K562 (cell line): ENCODE results near the gene SRRD. TPM values are rescaled to one million over a fixed set of nuclear protein-coding genes. Genes with fewer than 3 reads are reported as not detected.

Source experiments
- CREB3L1 ChIP-seq: fragments of 450-650 bp; IDR thresholded peaks from 2 replicates; pipeline ENCODE4 v1.6.1; 2014; ENCODE audit warnings: low read depth, mild to moderate bottlenecking, moderate library complexity, borderline replicate concordance
- CTCFL ChIP-seq: IDR thresholded peaks from 2 replicates; pipeline ENCODE4 v1.6.1; 2011; ENCODE audit warnings: borderline replicate concordance, low read depth, mild to moderate bottlenecking, moderate library complexity, low read length; ENCODE audit not compliant: insufficient read depth, poor library complexity, severe bottlenecking
- ELF1 ChIP-seq: fragments of 200-800 bp; sonication (Bioruptor generic); IDR thresholded peaks from 2 replicates; pipeline ENCODE4 v1.6.1; 2016; ENCODE audit warnings: missing genetic modification characterization, missing compliant biosample characterization
- FOXM1 ChIP-seq, 2 experiments: fragments of 450-650 bp in 1 of 2; sonication (generic) in 1 of 2; formaldehyde crosslinking in 1 of 2; IDR thresholded peaks; 2 replicates each; pipeline versions ENCODE4 v1.6.1 to v1.9.0; 2017 to 2022; ENCODE audit warnings: low read depth in 2 of 2, mild to moderate bottlenecking in 2 of 2, missing genetic modification reagents in 1 of 2, moderate library complexity in 1 of 2
- HOMEZ ChIP-seq: fragments of 250-450 bp; sonication (Bioruptor Pico); IDR thresholded peaks from 2 replicates; pipeline ENCODE4 v1.4.0; 2020; ENCODE audit warnings: mild to moderate bottlenecking, moderate library complexity
- KDM1A ChIP-seq, 2 experiments: fragments of 450-650 bp; IDR thresholded peaks; 2 replicates each; pipeline ENCODE4 v1.6.1; 2016; ENCODE audit warnings: mild to moderate bottlenecking in 2 of 2
- NFYB ChIP-seq: IDR thresholded peaks from 2 replicates; pipeline ENCODE4 v1.6.1; 2011; ENCODE audit warnings: mild to moderate bottlenecking, moderate library complexity; ENCODE audit not compliant: insufficient read length; ENCODE audit errors: extremely low read depth
- POLR2AphosphoS5 ChIP-seq: IDR thresholded peaks from 2 replicates; pipeline ENCODE4 v1.6.1; 2011; ENCODE audit warnings: mild to moderate bottlenecking, low read depth, low read length, moderate library complexity; ENCODE audit not compliant: control insufficient read depth, insufficient read depth
- RBM14 ChIP-seq: fragments of 200-400 bp; formaldehyde crosslinking; IDR thresholded peaks from 2 replicates; pipeline ENCODE4 v1.6.1; 2018; ENCODE audit warnings: low read depth, mild to moderate bottlenecking, low read length, moderate library complexity, borderline replicate concordance; ENCODE audit not compliant: insufficient read depth
- RNF2 ChIP-seq: sonication (generic); IDR thresholded peaks from 2 replicates; pipeline ENCODE4 v1.6.1; 2016
- TAF1 ChIP-seq: IDR thresholded peaks from 2 replicates; pipeline ENCODE4 v1.6.1; 2011; ENCODE audit warnings: mild to moderate bottlenecking, low read length, moderate library complexity; ENCODE audit not compliant: insufficient read depth, control insufficient read depth, severe bottlenecking; ENCODE audit errors: extremely low read depth
- TAF15 ChIP-seq: fragments of 200-400 bp; formaldehyde crosslinking; IDR thresholded peaks from 2 replicates; pipeline ENCODE4 v1.6.1; 2017; ENCODE audit warnings: mild to moderate bottlenecking, low read depth, low read length, moderate library complexity
- TFAP4 ChIP-seq: sonication (generic); formaldehyde crosslinking; IDR thresholded peaks from 2 replicates; pipeline ENCODE4 v1.8.0; 2022; ENCODE audit warnings: missing genetic modification reagents, mild to moderate bottlenecking, moderate library complexity, borderline replicate concordance
- ZMIZ1 ChIP-seq, 2 experiments: fragments of 150-350 bp in 1 of 2; IDR thresholded peaks; 2 replicates each; pipeline ENCODE4 v1.6.1; 2012 to 2016; ENCODE audit warnings: low read depth in 2 of 2, low read length in 2 of 2, mild to moderate bottlenecking in 1 of 2, moderate library complexity in 1 of 2
- ZNF699 ChIP-seq: fragments of 250-450 bp; sonication (Bioruptor Pico); IDR thresholded peaks from 2 replicates; pipeline ENCODE4 v1.8.0; 2021; ENCODE audit warnings: mild to moderate bottlenecking, moderate library complexity; ENCODE audit not compliant: insufficient replicate concordance
- polyA plus RNA-seq, 8 experiments: library from polyadenylated mRNA; depleted of rRNA in 4 of 8; stranded (reverse) in 5 of 8; unstranded in 3 of 8; fragments of >200 nt; fragmentation: Nextera tagmentation in 2 of 8; fragmentation: Illumina TruSeq in 1 of 8; extraction: Ambion mirVana in 2 of 8; extraction: Trizol in 1 of 8; gene quantifications; 2 replicates each; pipeline versions ENCODE4 v1.2.1 to v1.2.3, GENCODE V29; 2011 to 2014; ENCODE audit warnings: inconsistent platforms in 1 of 8, missing spikeins in 1 of 8
- total RNA-seq, 7 experiments: library from RNA; depleted of rRNA in 6 of 7; stranded (reverse); fragments of >200 nt in 6 of 7; fragmentation: Illumina TruSeq in 2 of 7; extraction: Trizol in 2 of 7; gene quantifications; 2 replicates each; pipeline versions ENCODE4 v1.2.1 to v1.2.3, GENCODE V29; 2011 to 2021; ENCODE audit warnings: low replicate concordance in 1 of 7

Gene SRRD
- total and polyA plus RNA-seq, 9 of the 15 experiments (the other 6 are each of a cell fraction or from before 2014, with no cell fraction given) = 4.9 to 59.4 (median 34.4) TPM

GRCh38 chr22:26512149-26512793, 28.6 kb downstream of the SRRD start, which contains the start of gene TFIP11 (continued):
- TF ChIP-seq TFAP4 (peak; percentile 93), TAF1 (peak; percentile 49), ZMIZ1 (IDR thresholded peaks at IDR 0.05; ENCODE audit: low read depth in 2 of 2, low read length in 2 of 2) (peak in 1 of 2 experiments; percentile 64; a peak in 1 of 4 replicates), HOMEZ (CRISPR knock-in tag) (no peak), ZNF699 (no peak), POLR2AphosphoS5 (0 out of 2 replicates have a peak, but pooled peaks have one; percentile 24), ELF1 (tag) (peak; percentile 65), CREB3L1 (peak; percentile 37; the same call in 1 of the 2 replicates), RNF2 (0 out of 2 replicates have a peak, but pooled peaks have one; percentile 21), TAF15 (no peak), RBM14 (no peak), CTCFL (peak; percentile 30), KDM1A (IDR thresholded peaks at IDR 0.05) (peak; percentile 24 to 26; a peak in 1 of 4 replicates), NFYB (no peak), FOXM1 (IDR thresholded peaks at IDR 0.05; ENCODE audit: low read depth) (0 out of 2 replicates have a peak, but pooled peaks have one; percentile 11), FOXM1 (CRISPR knock-in tag; IDR thresholded peaks at IDR 0.05; ENCODE audit: low read depth) (no peak)
